Globus pallidus (tissue), 1 donor: ENCODE measurements around the gene DNAAF9.

ENCODE experiments used
- DNase-seq: peaks from one replicate; pipeline ENCODE4 v3.0.0-alpha.2; 2015; ENCODE audit warnings: low spot score

Gene DNAAF9

DNA sequence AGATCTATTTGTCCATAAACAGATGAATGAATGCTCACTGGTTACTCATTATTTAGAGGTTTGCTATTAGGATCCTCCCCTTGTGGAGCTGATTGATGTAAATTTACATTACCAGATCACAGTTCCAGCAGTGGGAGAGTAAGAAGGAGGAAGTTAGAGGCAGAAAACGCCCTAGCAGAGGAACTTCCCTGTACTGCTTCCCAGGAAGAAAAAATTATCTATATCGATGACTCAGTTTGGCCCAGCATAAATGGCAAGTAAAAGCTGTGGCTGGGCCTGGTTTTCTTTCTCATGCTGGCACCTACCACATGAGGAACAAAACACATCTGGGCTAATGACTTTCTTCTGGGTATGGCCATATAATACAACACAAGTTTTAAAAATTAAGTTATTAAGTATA lies 35.7 kb downstream of the DNAAF9 start:
- DNase-seq: no peak

DNA sequence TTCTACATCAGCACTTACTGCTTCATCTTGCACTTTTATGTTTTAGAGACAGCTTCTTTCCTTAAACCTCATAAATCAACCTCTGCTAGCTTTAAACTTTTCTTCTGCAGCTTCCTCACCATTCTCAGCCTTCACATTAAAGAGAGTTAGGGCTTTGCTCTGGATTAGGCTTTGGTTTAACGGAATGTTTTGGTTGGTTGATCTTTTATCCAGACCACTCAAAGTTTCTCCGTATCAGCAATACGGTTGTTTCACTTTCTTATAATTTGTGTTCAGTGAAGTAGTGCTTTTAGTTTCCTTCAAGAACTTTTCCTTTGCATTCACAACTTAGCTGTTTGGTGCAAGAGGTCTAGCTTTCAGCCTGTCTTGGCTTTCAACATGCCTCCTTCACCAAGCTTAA lies 40.4 kb downstream of the DNAAF9 start:
- DNase-seq: no peak

DNA sequence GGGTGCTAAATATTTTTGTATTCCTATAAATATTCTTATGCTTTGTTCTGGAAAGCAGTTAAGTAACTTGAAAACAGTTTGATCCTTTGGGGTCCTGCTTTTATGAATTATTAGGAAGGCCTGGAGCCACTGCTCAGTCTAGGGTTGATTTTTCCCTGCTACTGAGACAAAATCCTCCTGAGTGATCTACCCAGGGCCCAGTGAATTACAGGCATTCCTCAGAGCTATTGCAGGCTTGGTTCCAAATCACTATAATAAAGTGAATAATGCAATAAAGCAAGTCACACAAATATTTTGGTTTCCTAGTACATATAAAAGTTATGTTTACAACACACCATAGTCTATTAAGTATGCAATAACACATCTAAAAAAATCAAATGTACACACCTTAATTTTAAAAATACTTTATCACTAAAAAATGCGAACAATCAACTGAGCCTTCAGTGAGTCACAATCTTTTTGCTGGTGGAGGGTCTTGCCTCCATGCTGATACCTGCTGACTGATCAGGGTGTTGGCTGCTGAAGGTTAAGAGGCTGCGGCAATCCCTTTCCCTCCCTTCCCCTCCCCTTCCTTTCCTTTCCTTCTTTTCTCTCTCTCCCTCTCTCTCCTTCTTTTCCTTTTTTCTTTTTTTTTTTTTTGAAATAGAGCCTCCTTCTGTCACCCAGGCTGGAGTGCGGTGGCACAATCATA lies 43.0 kb downstream of the DNAAF9 start:
- no peak for DNase-seq

DNA sequence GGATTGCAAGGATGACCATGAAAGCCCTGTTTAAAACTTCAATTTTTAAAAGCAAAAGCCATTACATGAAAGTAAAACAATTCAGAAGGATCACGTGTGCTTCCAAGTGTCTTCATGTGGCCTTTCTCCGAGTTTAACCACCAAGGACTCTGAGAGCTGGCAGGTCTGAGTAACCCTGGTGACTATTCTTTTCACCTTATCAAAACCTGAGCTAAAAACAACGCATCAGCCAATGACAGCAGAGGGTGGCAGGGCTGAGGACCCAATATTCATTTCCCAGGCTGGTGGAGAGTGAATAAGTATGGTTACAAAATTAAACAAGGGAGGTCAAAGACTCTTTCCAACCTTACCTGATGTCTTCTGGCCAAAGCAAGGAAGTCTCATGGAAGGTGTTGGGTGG lies 46.7 kb downstream of the DNAAF9 start:
- no peak for DNase-seq

DNA sequence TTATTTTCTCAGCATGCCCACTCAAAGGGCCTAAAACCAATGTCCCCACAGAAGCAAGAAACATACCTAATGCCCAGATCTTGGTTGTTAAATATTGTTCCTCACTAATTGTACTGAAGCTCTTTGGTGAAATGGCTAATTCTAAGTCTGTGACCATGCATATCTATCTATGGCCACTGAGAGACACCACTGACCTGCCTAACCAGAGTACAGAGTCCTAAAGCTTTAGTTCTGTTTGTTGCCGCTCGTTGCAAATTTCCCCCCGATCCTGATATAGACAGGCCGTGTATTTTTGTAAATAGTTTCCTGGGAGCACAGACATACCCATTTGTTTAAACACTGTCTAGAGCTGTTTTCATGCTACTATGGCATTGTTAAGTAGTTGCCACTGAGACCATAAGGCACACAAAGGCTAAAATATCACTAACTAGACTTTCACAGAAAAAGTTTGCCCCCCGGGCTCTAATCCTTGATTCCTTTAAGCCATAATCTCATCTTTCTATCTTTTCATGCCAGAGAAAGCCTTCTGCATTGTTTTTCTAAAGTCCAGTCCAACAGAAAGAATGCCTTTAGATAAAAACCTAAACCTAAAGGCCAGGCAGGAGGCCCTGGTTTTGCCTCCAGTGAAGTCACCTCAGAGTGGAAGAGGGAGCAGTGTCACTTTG lies 48.7 kb downstream of the DNAAF9 start:
- no peak for DNase-seq
